ENCODE data around the gene MFSD6. TPM values are rescaled to one million over a fixed set of nuclear protein-coding genes. Genes with fewer than 3 reads are reported as not detected.

MFSD6 gene
- total RNA-seq, 4 donors from 2014 or later, result 40.4 to 184 (median 119) TPM

GRCh38 chr2:190376083-190376482 is 32.1 kb upstream of the MFSD6 start:
- Histone ChIP-seq H3K27me3 (no peaks in the 10 kb centered on the region), H3K4me1 (no peaks in the 10 kb centered on the region), H3K4me3 (no peak overlapping the region), H3K9me3 (no peaks in the 10 kb centered on the region), H3K36me3 (peaks cover 0 to 4% (median 0%) of the 10 kb centered on the region in 3 donors), H3K27ac (no peak overlapping the region)
- no peak for DNase-seq
- TF ChIP-seq CTCF (IDR thresholded peaks at IDR 0.05) (no peak), POLR2A (IDR thresholded peaks at IDR 0.05) (no peak)

DNA sequence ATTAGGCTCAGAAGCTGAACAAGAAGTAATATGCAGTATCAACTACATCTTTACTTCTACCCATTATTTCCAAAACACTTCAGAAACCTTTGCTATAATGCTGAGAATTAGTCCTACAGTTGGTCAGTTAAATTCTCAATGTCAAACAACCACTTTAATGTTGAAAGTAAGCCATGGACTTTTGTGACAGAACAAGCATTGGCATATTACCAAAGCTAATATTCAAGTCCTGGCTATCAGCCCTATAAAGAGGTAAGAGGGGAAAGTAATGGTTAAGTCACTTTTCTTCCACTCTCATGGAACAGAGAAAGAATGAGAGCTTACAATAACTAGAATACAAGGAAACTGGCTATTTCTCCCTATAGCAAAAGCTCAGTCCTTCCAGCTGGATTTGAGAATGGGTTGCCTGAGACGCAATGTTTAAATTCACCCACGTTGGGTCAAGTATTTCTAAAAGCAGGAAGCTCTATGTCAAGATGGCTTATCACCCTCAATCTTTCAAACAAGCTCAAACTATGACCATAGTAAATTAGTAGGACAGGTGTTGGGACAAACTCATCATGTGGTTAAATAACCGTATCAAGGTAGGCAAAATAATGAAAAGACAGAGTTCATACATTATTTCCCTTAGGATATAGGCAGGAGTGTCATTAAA is 31.4 kb upstream of the MFSD6 start:
- no peaks in the 10 kb centered on the region for H3K4me1 ChIP-seq
- H3K27ac ChIP-seq, result no peak overlapping the region
- H3K27me3 ChIP-seq, result no peaks in the 10 kb centered on the region
- H3K36me3 ChIP-seq, result no peaks in the 10 kb centered on the region
- no peak for DNase-seq
- H3K9me3 ChIP-seq, result no peaks in the 10 kb centered on the region
- no peak overlapping the region for H3K4me3 ChIP-seq
- no peak for TF ChIP-seq POLR2A (IDR thresholded peaks at IDR 0.05)
- TF ChIP-seq CTCF (IDR thresholded peaks at IDR 0.05), result no peak

- Histone ChIP-seq H3K4me3 (no peak overlapping the region), H3K27ac (no peak overlapping the region), H3K9me3 (no peaks in the 10 kb centered on the region), H3K4me1 (no peaks in the 10 kb centered on the region), H3K36me3 (no peaks in the 10 kb centered on the region), H3K27me3 (no peaks in the 10 kb centered on the region)
- no peak for TF ChIP-seq CTCF (IDR thresholded peaks at IDR 0.05)
- TF ChIP-seq POLR2A (IDR thresholded peaks at IDR 0.05), result no peak
- DNase-seq, result no peak
Observed at GRCh38 chr2:190378880-190379237, 29.3 kb upstream of the MFSD6 start.

DNA sequence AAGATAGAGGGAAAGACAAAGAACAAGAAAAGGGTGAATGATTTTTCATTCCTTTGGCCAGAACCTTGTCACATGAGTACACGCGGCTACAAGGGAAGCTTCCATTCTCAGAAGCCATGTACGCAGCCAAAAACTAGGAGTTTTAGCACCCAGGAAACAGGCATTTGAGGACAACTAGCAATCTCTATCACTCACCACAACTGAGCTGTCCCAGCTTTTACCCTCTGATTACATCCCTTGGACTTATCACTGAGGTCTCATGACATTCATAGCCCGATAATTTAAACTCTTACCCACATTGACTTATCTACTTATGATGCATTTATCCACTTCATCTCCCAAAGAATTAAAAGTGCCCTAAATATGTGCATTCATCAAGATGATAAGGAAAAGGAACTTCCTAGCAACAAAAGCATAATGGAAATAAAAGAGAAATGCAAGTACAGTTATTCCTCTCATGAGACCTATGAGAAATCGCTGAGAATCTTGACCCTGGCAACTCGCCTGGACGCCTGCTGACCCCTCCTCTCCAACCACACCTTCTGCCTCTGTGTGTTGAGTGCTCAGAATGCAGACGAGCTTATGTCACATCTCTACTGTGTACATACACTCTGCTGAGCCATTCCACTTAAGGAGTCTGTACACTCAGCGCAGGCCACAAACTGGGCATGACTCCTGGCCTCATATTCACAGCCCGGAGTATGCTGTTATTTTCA is 28.7 kb upstream of the MFSD6 start:
- no peaks in the 10 kb centered on the region for H3K9me3 ChIP-seq
- no peak for TF ChIP-seq CTCF (IDR thresholded peaks at IDR 0.05)
- TF ChIP-seq POLR2A (IDR thresholded peaks at IDR 0.05), result no peak
- H3K4me1 ChIP-seq, result no peaks in the 10 kb centered on the region
- H3K27ac ChIP-seq, result no peak overlapping the region
- no peaks in the 10 kb centered on the region for H3K36me3 ChIP-seq
- H3K4me3 ChIP-seq, result no peak overlapping the region
- DNase-seq, result no peak
- H3K27me3 ChIP-seq, result no peaks in the 10 kb centered on the region

DNA sequence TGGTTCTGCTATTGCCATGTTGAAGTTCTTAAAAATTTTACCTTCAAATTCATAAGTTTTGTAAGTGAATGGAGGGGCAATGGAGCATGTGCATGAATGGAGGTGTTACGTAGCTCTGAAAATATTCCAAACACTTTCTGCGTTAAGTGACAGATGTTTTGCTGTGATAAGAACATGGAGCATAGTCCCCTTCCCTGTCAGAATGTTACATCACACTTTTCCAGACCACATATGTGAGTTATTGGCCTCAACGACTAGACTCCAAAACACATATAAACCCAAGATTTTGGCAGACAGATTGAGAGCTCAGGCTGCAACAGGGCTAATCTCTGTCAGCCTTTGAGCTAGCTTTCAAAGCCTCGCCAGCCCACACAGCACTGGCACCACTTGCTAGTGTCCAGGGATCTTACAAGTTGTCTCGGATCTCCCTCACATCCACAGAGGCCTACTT is 27.2 kb upstream of the MFSD6 start:
- no peak for TF ChIP-seq POLR2A (IDR thresholded peaks at IDR 0.05)
- no peak for TF ChIP-seq CTCF (IDR thresholded peaks at IDR 0.05)
- Histone ChIP-seq H3K27ac (no peak overlapping the region), H3K4me3 (no peak overlapping the region), H3K9me3 (no peaks in the 10 kb centered on the region), H3K36me3 (no peaks in the 10 kb centered on the region), H3K4me1 (no peaks in the 10 kb centered on the region), H3K27me3 (no peaks in the 10 kb centered on the region)
- no peak for DNase-seq

All from Peyer's patch (tissue), 4 donors.